HEK293T (cell line): Measurements from ENCODE around the gene KYAT1.

Source experiments
- CTCF ChIA-PET: fragments of 350-600 bp; formaldehyde crosslinking; extraction: SDS; loops from one replicate; lab custom pipeline; 2021; ENCODE audit warnings: antibody characterized with exemption, inconsistent platforms; lab: Yijun Ruan, JAX
- POLR2A ChIA-PET: fragments of 350-600 bp; formaldehyde crosslinking; extraction: SDS; loops from one replicate; lab custom pipeline; 2020; ENCODE audit warnings: antibody characterized with exemption, inconsistent platforms; lab: Yijun Ruan, JAX
- DNase-seq: peaks from one replicate; pipeline ENCODE4 v3.0.0; 2012; ENCODE audit warnings: mixed read lengths; ENCODE audit errors: extremely low spot score
- ARNT ChIP-seq: fragments of 450-650 bp; IDR thresholded peaks from 2 replicates; pipeline ENCODE4 v1.6.1; 2017; ENCODE audit warnings: mild to moderate bottlenecking
- BHLHE40 ChIP-seq: fragments of 450-650 bp; IDR thresholded peaks from 2 replicates; pipeline ENCODE4 v1.6.1; 2016; ENCODE audit warnings: mild to moderate bottlenecking, moderate library complexity, borderline replicate concordance
- CTBP1 ChIP-seq: fragments of 450-650 bp; IDR thresholded peaks from 2 replicates; pipeline ENCODE4 v1.6.1; 2016; ENCODE audit warnings: borderline replicate concordance
- ELF4 ChIP-seq: fragments of 450-650 bp; IDR thresholded peaks from 2 replicates; pipeline ENCODE4 v1.6.1; 2017; ENCODE audit warnings: antibody characterized with exemption
- FOXA1 ChIP-seq: fragments of 450-650 bp; IDR thresholded peaks from 2 replicates; pipeline ENCODE4 v1.6.1; 2016; ENCODE audit warnings: mild to moderate bottlenecking
- FOXK2 ChIP-seq: fragments of 450-650 bp; IDR thresholded peaks from 2 replicates; pipeline ENCODE4 v1.6.1; 2016; ENCODE audit warnings: mild to moderate bottlenecking
- FOXM1 ChIP-seq: fragments of 450-650 bp; IDR thresholded peaks from 2 replicates; pipeline ENCODE4 v1.6.1; 2017; ENCODE audit warnings: mild to moderate bottlenecking, borderline replicate concordance
- HDGF ChIP-seq: fragments of 450-650 bp; IDR thresholded peaks from 2 replicates; pipeline ENCODE4 v1.6.1; 2017; ENCODE audit warnings: antibody characterized with exemption, borderline replicate concordance
- L3MBTL2 ChIP-seq: fragments of 450-650 bp; conservative IDR thresholded peaks from 2 replicates; pipeline ENCODE4 v1.6.1; 2016; ENCODE audit warnings: mild to moderate bottlenecking
- LEF1 ChIP-seq: fragments of 450-650 bp; IDR thresholded peaks from 2 replicates; pipeline ENCODE4 v1.6.1; 2017; ENCODE audit warnings: mild to moderate bottlenecking, borderline replicate concordance
- NFRKB ChIP-seq: fragments of 450-650 bp; IDR thresholded peaks from 2 replicates; pipeline ENCODE4 v1.6.1; 2016; ENCODE audit warnings: mild to moderate bottlenecking, moderate library complexity
- PKNOX1 ChIP-seq: fragments of 450-650 bp; IDR thresholded peaks from 2 replicates; pipeline ENCODE4 v1.6.1; 2016
- SP1 ChIP-seq: fragments of 450-650 bp; IDR thresholded peaks from 2 replicates; pipeline ENCODE4 v1.6.1; 2017
- SUZ12 ChIP-seq: fragments of 450-650 bp; IDR thresholded peaks from 2 replicates; pipeline ENCODE4 v1.6.1; 2016; ENCODE audit warnings: mild to moderate bottlenecking
- TARDBP ChIP-seq: fragments of 450-650 bp; IDR thresholded peaks from 2 replicates; pipeline ENCODE4 v1.6.1; 2016
- ZNF384 ChIP-seq: fragments of 450-650 bp; IDR thresholded peaks from 2 replicates; pipeline ENCODE4 v1.6.1; 2016

The KYAT1 gene

DNA sequence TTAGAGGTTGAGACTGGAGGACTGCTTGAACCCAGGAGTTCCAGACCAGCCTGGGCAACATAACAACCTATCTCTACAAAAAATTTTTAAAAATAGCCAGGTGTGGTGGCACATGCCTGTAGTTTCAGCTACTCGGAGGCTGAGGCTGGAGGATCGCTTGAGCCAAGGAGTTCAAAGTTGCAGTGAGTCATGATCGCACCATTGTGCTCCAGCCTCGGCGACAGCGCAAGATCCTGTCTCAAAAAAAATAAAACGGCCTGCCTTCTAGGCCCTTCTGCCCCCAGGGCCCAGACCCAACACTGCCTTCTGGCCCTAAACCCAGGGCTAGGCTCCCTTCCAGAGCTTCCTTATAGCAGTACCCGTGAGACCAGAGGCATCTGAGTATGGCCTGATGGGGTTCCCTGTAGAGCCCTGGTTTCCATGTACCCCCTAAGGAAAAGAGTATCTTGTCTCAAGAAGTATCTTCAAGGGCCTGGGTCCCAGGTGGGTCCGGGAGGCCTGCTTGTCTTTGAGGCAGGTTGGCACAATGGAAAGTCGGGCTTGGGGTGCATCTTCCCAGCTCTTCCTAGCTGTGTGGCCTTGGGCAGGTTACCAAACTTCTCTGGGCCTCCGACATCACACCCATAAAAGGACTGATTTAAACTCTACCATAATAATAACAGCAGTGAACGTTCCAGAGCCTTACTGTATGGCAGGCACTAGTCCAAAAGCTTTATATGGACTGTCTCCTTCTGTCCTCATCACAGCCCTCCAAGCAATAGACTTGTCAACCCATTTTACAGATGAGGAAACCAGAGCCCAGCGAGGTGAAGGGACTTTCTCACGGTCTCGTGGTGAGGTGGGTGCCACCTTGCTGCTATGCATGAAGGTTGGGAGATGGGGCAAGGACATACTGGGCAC, 9.8 kb upstream of the KYAT1 start:
- DNase-seq = no peak
- TF ChIP-seq PKNOX1 (no peak), CTBP1 (no peak), TARDBP (no peak), FOXA1 (no peak), HDGF (no peak), ARNT (no peak), L3MBTL2 (no peak), SP1 (no peak), BHLHE40 (no peak), NFRKB (no peak)
- POLR2A ChIA-PET = no interaction called here
- CTCF ChIA-PET = interaction anchor here (1.7 kb wide), 1 partner anchor 37 kb away, joined by 4 read pairs; no protein-coding TSS in a partner anchor

GRCh38 chr9:128887914-128888350, 6.2 kb upstream of the KYAT1 start:
- ChIA-PET POLR2A (no interaction called here), CTCF (interaction anchor here (1.0 kb wide), 1 partner anchor 10 kb away, joined by 4 read pairs; no protein-coding TSS in a partner anchor)
- TF ChIP-seq ZNF384 (no peak), TARDBP (no peak), FOXA1 (no peak), NFRKB (no peak), CTBP1 (no peak), SUZ12 (no peak), PKNOX1 (no peak), ELF4 (no peak), ARNT (no peak), FOXK2 (no peak)
- no peak for DNase-seq

DNA sequence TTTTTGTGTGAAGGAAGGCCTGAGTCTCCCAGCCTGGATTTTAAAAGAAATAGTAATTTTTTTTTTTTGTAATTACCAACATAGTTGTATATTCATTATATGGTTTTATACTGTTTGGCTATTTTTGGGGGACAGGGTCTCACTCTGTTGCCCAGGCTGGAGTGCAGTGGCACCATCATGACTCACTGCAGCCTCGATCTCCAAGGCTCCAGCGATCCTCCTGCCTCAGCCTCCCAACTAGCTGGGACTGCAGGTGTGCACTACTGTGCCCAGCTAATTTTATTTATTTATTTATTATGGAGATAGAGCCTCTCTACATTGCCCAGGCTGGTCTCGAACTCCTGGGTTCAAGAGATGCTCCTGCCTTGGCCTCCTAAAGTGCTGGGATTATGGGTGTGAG, 5.3 kb upstream of the KYAT1 start:
- no peak for DNase-seq
- CTCF ChIA-PET = no interaction called here
- POLR2A ChIA-PET = no interaction called here
- TF ChIP-seq SP1 (no peak), FOXM1 (no peak), LEF1 (no peak)

DNA sequence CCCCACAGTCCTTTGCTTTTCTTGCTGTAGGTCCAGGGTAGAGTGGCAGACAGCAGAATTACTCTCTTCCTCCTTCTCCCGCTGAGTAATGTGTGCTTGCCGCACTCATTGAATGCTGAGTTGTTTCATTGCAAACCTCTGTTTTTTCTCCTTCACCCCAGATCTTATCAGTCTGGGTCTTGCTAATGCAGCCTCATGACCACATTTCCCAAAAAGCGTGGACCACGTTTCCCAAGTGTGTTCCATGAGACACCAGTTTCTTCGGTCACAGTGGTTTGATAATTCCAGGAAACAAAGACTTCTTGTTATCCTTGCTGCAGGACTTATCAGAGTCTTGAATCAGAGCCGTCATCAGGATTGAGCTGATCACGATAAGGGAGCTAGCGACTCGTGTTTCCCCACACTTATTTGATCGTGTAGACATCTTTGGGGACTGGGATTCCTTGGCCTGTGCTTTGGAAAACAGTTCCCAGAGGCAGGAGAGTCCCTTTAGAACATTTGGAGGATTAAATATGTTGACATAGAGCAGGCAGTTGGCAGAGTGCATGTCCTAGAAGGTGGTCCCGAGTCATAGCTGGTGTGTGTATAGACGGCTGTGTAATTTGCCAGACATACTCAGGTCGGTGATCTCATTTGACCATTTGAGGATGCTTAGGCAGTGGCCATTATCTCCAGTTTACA, 4.6 kb upstream of the KYAT1 start:
- no peak for DNase-seq
- ChIA-PET POLR2A (no interaction called here), CTCF (no interaction called here)
- TF ChIP-seq SUZ12 (no peak), CTBP1 (no peak), FOXA1 (no peak), ARNT (no peak), LEF1 (no peak), SP1 (no peak), FOXK2 (no peak), NFRKB (no peak), BHLHE40 (no peak), TARDBP (no peak), HDGF (no peak), ELF4 (no peak)

DNA sequence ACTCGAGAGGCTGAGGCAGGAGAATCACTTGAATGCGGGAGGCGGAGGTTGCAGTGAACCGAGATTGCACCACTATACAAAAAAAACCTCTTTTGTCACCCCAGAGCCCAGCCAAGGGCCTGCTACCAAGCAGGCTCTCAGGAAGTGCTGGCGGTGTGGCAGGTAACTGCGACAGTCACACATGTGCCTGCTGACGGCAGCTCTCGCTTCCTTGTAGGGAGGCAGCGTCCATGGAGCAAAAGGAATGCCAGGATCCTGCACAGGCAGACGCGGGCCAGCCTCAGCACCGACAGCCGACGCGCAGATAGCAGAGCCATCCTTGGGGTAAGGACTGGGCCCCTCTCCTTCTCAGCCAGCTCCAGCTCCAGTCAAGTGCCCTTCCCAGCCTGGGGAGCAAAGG, 4.0 kb upstream of the KYAT1 start:
- POLR2A ChIA-PET = no interaction called here
- no peak for DNase-seq
- TF ChIP-seq ARNT (no peak), HDGF (no peak), LEF1 (no peak), SUZ12 (no peak), CTBP1 (no peak), FOXK2 (no peak), NFRKB (no peak), PKNOX1 (no peak), ELF4 (no peak), SP1 (no peak), FOXA1 (no peak), L3MBTL2 (no peak), ZNF384 (no peak), TARDBP (no peak)
- CTCF ChIA-PET = no interaction called here

GRCh38 chr9:128885376-128885775, 3.6 kb upstream of the KYAT1 start:
- ChIA-PET POLR2A (no interaction called here), CTCF (no interaction called here)
- DNase-seq = no peak
- TF ChIP-seq ELF4 (no peak), NFRKB (no peak), LEF1 (no peak), ARNT (no peak), FOXA1 (no peak), ZNF384 (no peak), PKNOX1 (no peak), SUZ12 (no peak), BHLHE40 (no peak), FOXM1 (no peak), L3MBTL2 (no peak), FOXK2 (no peak), CTBP1 (no peak), HDGF (no peak), SP1 (no peak), TARDBP (no peak)
